Activated CD8-positive, alpha-beta memory T cell treated with anti-CD3 and anti-CD28 coated beads for 24 hours (primary cell): ENCODE data around the gene PDZRN4.
"Not testable (repeated sequence)": the region's sequence is repeated elsewhere in the genome, so short reads cannot be mapped to it uniquely, and the experiment has no call there.

Experiments
- DNase-seq: peaks from one replicate; pipeline ENCODE4 v3.0.0-alpha.2; 2020

PDZRN4 gene

DNA sequence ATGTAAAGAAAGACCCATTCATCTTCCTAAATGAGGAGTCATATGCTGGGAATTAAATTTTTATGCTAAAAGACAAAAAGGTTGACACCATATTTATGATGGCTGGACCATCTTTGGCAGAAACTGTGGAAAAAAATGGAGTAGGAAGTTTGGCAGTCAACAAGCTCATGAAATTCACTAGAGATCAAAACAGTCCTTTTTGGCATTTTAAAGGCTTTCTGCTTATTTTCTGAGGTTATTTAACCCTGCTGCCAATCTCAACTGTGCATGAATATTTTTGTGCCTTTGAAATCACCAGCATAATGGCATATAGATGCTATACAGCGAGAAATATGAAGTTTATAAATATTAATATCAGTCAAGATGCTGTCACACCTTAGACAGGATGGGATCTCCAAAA lies 399.5 kb downstream of the PDZRN4 start:
- DNase-seq = no peak

GRCh38 chr12:41589878-41590277 lies 401.8 kb downstream of the PDZRN4 start:
- DNase-seq = no peak

GRCh38 chr12:41596190-41596589 lies 408.1 kb downstream of the PDZRN4 start:
- no peak for DNase-seq

DNA sequence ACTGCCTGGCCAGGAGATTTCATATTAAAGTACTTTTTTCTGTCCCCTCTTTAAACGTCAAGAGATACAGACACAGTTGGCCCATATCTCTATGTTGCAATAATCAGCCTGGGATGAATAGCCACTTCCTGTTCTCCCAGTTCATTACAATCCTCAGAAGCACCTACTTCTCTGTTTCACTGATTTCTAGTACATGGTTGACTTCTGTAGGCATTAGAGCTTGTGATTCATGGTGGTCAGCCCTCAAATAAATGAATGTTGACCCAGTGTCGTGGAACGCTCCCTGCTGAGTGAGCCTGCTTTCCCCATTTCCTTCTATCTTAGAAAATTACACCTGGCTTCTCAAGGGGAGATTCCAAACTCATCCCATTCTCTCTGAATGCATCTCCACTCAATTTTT lies 416.7 kb downstream of the PDZRN4 start:
- DNase-seq = no peak

DNA sequence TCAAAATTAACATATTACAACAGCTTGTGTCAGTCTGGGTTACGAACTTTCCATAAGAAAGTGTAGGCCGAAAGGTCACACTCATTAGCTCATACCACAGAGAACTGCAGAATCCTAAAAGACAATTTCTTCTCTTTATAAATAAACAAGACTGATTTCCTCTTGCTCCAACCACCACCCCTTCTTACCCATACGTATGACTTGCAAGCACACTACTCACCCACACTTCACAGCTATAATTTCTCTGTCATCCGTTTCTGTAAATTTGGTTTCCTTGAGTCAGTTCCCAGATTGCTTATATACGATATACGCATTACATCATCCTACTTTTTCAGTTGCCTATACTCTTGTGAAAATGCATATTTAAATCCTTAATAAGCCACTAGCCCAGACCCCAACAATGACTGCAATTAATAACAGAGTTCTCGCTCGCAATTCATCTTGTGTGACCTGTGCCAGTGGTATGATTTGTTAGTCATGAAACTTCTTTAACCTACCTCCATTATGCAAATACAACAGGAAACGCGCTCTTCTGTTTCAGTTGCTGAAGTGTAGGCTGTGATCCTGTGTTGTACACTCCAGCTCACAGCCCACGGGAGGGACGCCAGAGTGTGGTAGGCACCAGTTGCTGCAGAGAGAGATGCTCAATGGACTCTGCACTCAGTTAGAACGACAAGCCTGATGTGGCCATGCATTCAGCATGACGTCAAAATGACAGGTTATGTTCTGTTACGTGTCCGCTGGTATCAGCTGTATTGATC lies 417.6 kb downstream of the PDZRN4 start:
- DNase-seq = no peak

- no peak for DNase-seq
These were observed 418.6 kb downstream of the PDZRN4 start for GRCh38 chr12:41606468-41607445.

DNA sequence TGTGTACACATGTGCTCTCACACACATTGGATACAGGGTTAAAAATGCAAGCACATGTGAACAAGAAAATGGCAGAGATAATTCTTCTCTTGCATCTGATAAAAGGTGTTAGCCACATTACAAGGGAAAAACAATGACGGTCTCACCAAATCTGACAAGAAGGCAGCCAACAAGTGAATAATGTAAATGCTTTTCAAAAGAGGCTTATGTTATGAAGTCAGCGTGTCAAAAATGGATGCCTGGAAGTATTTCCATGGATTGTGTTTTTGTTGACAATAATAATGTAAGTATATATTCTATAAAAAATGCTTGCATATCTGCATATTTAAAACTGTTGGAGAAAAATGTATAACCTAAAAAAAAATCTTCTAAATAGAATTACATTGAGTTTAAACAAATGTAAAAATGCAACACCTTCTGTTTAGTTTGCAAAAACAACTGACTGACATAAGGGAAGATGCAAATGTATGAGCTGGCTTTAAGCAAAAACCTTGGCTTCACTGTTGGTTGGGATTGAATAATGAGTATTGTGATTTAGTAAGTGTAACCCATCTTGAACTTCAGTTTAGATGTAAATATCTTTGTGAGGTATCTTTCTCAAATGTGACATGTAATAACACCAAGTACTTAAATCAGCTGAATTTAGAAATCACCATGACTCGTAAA lies 424.9 kb downstream of the PDZRN4 start:
- no peak for DNase-seq

- DNase-seq = not testable (repeated sequence)
These were observed 427.1 kb downstream of the PDZRN4 start for GRCh38 chr12:41615174-41615573.

- DNase-seq = no peak
These were observed 431.6 kb downstream of the PDZRN4 start for GRCh38 chr12:41619705-41620104.

DNA sequence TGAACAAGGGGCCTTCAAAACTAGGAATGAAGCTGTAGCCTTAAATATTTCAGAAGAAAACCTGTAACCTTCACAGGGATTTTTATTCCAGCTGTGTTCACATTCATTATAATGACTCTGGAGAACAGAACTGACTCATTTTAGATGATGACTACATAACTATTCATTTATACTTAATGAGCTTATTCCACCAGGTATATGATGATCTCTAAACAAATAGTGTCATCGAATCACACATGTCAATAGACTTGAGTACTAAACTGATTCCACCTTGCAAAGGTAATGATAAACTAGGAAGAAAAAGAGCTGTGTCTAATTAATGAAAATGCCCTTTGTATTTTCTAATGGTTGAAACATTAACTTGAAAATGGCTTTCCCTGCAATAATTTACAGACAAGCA lies 433.2 kb downstream of the PDZRN4 start:
- DNase-seq = no peak
